ENCODE results near the gene SYNE4. TPM values are rescaled to one million over a fixed set of nuclear protein-coding genes. Genes with fewer than 3 reads are reported as not detected.

Gene SYNE4
- total RNA-seq, 2 experiments from 2014 or later, result 2.0 to 2.9 TPM

GRCh38 chr19:35993923-35994598, 14.6 kb downstream of the SYNE4 start:
- no peaks in the 10 kb centered on the region for H3K9me3 Mint-ChIP-seq
- H3K4me3 Mint-ChIP-seq, result peak overlapping the region; percentile 65
- intact Hi-C loops (cut with micrococcal nuclease), result loop anchor here (2.0 kb wide), 1 partner anchor 21 kb away; the partner anchor contains the start of gene ALKBH6
- peaks cover 30% of the 10 kb centered on the region for H3K4me1 Mint-ChIP-seq (ENCODE audit: low read depth)
- DNase-seq, result peak; percentile 20
- ChIA-PET CTCF (interaction anchor here (0.6 to 1.8 kb wide), 3 partner anchors 14 to 67 kb away, joined by 3 to 8 read pairs (median 4); partner anchors contain the start of gene SYNE4), POLR2A (interaction anchor here (1.1 to 3.8 kb wide), 2 partner anchors 14 to 20 kb away, joined by 3 to 12 read pairs; partner anchors contain the start of genes ALKBH6 and SYNE4)
- H3K27ac Mint-ChIP-seq, result no peak overlapping the region
- H3K27me3 Mint-ChIP-seq, result no peaks in the 10 kb centered on the region
- H3K36me3 Mint-ChIP-seq, result peaks cover 10% of the 10 kb centered on the region

DNA sequence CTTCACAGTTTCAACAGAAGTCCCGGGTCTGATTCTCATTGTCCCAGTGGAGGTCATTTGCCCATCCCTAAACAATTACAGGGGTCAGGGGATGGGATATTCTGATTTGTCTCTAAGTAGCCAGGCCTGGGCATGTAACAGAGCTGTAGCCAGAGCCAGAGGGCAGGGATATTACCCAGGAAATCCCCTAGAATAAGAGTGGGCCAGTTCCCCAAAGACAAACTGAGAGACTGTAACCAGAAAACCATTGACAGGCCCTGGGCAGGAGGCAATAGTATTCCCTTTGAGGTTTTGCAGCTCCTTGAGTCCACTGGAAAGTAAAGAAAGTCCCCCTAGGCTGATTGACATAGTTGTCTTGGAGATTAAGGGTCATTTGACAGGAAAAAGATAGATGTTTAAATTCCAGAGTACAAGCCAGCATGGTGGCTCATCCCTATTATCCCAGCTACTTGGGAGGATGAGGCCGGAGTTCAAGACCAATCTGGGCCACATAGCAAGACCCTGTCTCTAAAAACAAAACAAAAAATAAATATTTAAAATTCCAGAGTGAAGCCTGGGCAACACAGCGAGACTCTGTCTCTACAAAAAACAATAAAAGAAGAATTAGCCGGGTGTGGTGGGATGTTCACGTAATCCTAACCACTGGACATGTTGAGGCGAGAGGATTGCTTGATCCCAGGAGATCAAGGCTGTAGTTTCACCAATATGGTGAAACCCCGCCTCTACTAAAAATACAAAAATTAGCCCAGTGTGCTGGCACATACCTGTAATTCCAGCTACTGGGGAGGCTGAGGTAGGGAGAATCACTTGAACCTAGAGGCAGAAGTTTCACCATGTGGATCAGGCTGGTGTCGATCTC, 15.5 kb downstream of the SYNE4 start:
- H3K4me1 Mint-ChIP-seq (ENCODE audit: low read depth), result peaks cover 28% of the 10 kb centered on the region
- POLR2A ChIA-PET, result interaction anchor here (1.1 to 3.8 kb wide), 2 partner anchors 15 to 21 kb away, joined by 3 to 12 read pairs; partner anchors contain the start of genes ALKBH6 and SYNE4
- no peak overlapping the region for H3K4me3 Mint-ChIP-seq
- no peak for DNase-seq
- peaks cover 5% of the 10 kb centered on the region for H3K9me3 Mint-ChIP-seq
- CTCF ChIA-PET, result interaction anchor here (0.6 to 1.8 kb wide), 4 partner anchors 13 to 319 kb away, joined by 3 to 8 read pairs (median 4); partner anchors contain the start of gene SYNE4
- H3K27me3 Mint-ChIP-seq, result peaks cover 6% of the 10 kb centered on the region
- peak overlapping the region; percentile 18 for H3K27ac Mint-ChIP-seq
- peaks cover 10% of the 10 kb centered on the region for H3K36me3 Mint-ChIP-seq
- intact Hi-C loops (cut with micrococcal nuclease), result no loop called here

DNA sequence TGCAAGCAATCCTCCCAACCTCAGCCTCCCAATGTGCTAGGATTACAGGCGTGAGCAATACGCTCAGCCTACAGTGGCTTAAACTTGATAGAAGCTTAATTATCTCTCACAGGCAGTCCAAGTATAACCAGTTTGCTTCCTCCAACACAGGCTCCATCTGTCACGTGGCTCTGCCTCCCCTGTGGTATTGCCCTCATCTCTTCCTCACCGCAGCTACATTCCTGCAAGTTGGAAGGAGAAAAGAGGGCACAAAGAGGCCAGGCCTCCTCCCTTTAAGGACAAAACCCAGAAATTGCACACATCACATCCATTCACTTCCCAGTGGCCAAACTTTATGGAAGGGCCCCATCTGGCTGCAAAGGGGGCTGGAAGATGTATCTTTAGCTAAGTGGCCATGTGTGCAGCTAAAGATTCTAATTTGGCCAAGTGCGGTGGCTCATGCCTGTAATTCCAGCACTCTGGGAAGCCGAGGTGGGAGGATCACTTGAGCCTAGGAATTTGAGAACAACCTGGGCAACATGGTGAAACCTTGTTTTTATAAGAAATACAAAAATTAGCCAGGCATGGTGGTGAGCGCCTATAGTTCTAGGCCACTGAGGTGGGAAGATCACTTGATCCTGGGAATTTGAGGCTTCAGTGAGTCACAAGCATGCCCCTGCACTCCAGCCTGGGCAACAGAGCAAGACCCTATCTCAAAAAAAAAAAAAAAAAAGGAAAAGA, 16.7 kb downstream of the SYNE4 start:
- peaks cover 7% of the 10 kb centered on the region for H3K36me3 Mint-ChIP-seq
- ChIA-PET CTCF (interaction anchor here (1.0 to 1.4 kb wide), 3 partner anchors 43 to 136 kb away, joined by 3 to 4 read pairs (median 3); partner anchors contain the start of gene POLR2I), POLR2A (no interaction called here)
- DNase-seq, result no peak
- H3K27ac Mint-ChIP-seq, result no peak overlapping the region
- H3K9me3 Mint-ChIP-seq, result peaks cover 5% of the 10 kb centered on the region
- peaks cover 8% of the 10 kb centered on the region for H3K27me3 Mint-ChIP-seq
- intact Hi-C loops (cut with micrococcal nuclease), result no loop called here
- no peak overlapping the region for H3K4me3 Mint-ChIP-seq
- H3K4me1 Mint-ChIP-seq (ENCODE audit: low read depth), result peaks cover 20% of the 10 kb centered on the region

DNA sequence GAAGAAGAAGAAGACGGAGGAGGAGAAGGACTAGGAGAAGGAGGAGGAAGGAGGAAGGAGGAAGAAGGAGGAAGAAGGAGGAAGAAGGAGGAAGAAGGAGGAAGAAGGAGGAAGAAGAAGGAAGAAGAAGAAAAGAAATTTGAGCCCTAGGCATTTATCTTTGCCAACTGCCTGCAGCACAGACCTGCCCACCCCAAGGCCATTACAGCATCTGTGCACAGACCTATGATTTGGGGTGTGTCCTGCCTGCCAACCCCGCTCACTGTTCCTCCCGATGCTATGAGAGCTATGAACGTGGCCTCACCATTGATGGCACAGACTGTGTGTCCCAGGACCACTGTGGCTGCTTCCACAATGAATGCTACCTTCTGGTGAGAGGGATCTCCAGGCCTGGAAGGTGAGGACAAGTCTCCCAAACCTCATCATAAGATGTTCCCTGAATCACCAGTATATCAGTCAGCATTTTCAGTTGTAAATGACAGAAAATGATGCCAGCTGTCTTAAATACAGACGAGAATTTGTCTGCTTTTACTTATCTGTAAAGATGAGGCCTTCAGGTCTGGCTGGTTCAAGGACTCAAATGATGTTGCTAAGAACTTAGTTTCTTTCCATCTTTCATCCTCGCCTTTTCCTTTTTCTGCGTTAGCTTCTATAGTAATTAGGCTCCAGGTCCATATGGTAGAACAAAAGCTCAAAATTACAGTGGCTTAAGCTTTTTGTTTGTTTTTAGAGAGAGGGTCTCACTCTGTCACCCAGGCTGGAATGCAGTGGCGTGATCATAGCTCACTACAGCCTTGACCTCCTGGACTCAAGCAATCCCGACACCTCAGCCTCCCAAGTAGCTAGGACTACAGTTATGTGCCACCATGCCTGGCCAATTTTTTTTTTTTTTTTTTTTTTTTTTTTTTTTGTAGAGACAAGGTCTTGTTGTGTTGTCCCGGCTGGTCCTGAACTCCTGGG, 17.6 kb downstream of the SYNE4 start:
- ChIA-PET POLR2A (no interaction called here), CTCF (interaction anchor here (1.0 to 1.4 kb wide), 3 partner anchors 42 to 137 kb away, joined by 3 to 4 read pairs (median 3); partner anchors contain the start of gene POLR2I)
- DNase-seq, result no peak
- Mint-ChIP-seq H3K27ac (no peak overlapping the region), H3K27me3 (peaks cover 14% of the 10 kb centered on the region), H3K4me1 (ENCODE audit: low read depth) (peaks cover 14% of the 10 kb centered on the region), H3K36me3 (peaks cover 2% of the 10 kb centered on the region), H3K4me3 (no peak overlapping the region), H3K9me3 (peaks cover 5% of the 10 kb centered on the region)
- intact Hi-C loops (cut with micrococcal nuclease), result no loop called here

DNA sequence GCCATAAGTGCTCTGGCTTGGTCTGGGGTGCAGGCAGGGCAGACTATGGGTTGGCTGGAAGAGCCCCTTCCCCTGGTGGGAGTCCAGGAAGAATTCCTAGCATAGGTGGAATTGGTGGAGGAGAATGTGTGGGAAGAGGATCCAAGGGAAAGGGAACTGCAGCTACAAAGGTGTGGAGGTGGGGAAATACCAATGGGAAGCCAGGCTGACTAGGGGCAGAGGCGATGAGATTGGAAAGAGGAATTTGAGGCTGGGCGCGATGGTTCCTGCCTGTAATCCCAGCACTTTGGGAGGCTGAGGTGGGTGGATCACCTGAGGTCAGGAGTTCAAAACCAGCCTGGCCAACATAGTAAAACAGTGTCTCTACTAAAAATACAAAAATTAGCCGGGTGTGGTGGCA, 18.5 kb downstream of the SYNE4 start:
- POLR2A ChIA-PET, result no interaction called here
- DNase-seq, result no peak
- intact Hi-C loops (cut with micrococcal nuclease), result no loop called here
- H3K4me1 Mint-ChIP-seq (ENCODE audit: low read depth), result peaks cover 9% of the 10 kb centered on the region
- H3K4me3 Mint-ChIP-seq, result no peak overlapping the region
- no peaks in the 10 kb centered on the region for H3K36me3 Mint-ChIP-seq
- H3K27ac Mint-ChIP-seq, result no peak overlapping the region
- CTCF ChIA-PET, result no interaction called here
- H3K27me3 Mint-ChIP-seq, result peaks cover 22% of the 10 kb centered on the region
- peaks cover 5% of the 10 kb centered on the region for H3K9me3 Mint-ChIP-seq

- Mint-ChIP-seq H3K4me1 (ENCODE audit: low read depth) (peaks cover 3% of the 10 kb centered on the region), H3K27ac (no peak overlapping the region), H3K36me3 (no peaks in the 10 kb centered on the region), H3K9me3 (peaks cover 5% of the 10 kb centered on the region), H3K27me3 (peaks cover 32% of the 10 kb centered on the region), H3K4me3 (no peak overlapping the region)
- DNase-seq, result no peak
- ChIA-PET POLR2A (no interaction called here), CTCF (no interaction called here)
- intact Hi-C loops (cut with micrococcal nuclease), result no loop called here
Measured at GRCh38 chr19:35988824-35989223, 19.8 kb downstream of the SYNE4 start.

DNA sequence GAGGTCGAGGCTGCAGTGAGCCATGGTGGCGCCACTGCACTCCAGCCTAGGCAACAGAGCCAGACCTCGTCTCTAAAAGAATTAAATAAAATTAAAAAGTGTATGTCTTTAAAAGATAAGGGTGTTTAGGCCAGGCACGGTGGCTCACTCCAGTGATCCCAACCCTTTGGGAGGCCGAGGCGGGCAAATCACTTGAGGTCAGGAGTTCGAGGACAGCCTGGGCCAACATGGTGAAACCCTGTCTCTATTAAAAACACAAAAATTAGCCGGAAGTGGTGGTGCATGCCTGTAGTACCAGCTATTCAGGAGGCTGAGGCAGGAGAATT, 21.1 kb downstream of the SYNE4 start:
- ChIA-PET POLR2A (no interaction called here), CTCF (interaction anchor here (0.7 to 1.5 kb wide), 2 partner anchors 8 to 214 kb away, joined by 3 to 4 read pairs; no protein-coding TSS in a partner anchor)
- Mint-ChIP-seq H3K36me3 (no peaks in the 10 kb centered on the region), H3K27me3 (peaks cover 40% of the 10 kb centered on the region), H3K4me3 (no peak overlapping the region), H3K4me1 (ENCODE audit: low read depth) (peaks cover 3% of the 10 kb centered on the region), H3K27ac (no peak overlapping the region), H3K9me3 (peaks cover 5% of the 10 kb centered on the region)
- no peak for DNase-seq
- intact Hi-C loops (cut with micrococcal nuclease), result no loop called here

DNA sequence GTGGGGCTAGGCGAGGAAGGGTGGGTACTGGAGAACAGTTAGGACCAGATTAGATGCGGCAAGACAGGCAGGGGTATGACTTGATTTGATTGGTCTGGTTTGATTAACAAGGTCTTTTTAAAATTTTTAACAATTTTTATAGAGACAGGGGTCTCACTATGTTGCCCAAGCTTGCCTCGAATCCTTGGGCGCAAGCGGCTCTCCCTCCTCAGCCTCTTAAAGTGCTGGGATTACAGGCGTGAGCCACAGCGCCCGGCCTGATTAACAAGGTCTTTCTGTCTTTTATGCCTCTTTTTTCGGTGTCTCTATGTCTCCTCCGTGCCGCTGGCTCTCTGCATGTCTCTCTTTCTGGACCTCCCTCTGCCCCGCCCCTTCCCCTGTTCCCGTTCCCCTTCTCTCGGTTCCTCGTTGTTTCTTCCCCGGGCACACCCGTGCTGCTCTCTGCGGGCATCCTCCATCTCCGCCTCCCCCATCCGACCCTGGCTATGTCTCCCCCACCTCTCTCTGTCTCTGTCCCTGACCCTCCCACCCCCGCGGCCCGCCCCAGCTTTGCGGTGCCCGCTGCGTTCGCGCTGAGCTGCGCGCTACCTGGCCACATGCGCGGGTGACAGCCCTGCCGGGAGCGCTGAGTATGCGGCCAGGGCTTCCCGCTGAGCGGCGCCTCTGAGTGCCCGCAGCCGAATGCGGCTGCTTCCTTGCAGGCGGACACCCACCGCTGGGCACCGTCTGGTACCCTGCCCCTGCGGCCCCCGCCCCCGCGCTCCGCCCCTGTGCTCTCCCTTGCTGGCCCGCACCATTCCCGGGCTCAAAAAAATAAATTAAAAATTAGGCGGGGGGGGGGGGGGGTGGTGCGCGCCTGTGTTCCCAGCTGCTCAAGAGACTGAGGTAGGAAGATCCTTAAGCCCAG, 21.7 kb downstream of the SYNE4 start:
- Mint-ChIP-seq H3K9me3 (peaks cover 5% of the 10 kb centered on the region), H3K27me3 (peaks cover 41% of the 10 kb centered on the region), H3K27ac (no peak overlapping the region), H3K4me3 (peak overlapping the region; percentile 68), H3K4me1 (ENCODE audit: low read depth) (peaks cover 3% of the 10 kb centered on the region), H3K36me3 (no peaks in the 10 kb centered on the region)
- DNase-seq, result peak; percentile 31
- ChIA-PET POLR2A (no interaction called here), CTCF (interaction anchor here (0.6 to 1.5 kb wide), 2 partner anchors 9 to 209 kb away, joined by 3 to 4 read pairs; no protein-coding TSS in a partner anchor)
- intact Hi-C loops (cut with micrococcal nuclease), result no loop called here

- Mint-ChIP-seq H3K27me3 (peaks cover 41% of the 10 kb centered on the region), H3K4me3 (no peak overlapping the region), H3K27ac (no peak overlapping the region), H3K4me1 (ENCODE audit: low read depth) (peaks cover 3% of the 10 kb centered on the region), H3K9me3 (peaks cover 5% of the 10 kb centered on the region), H3K36me3 (no peaks in the 10 kb centered on the region)
- ChIA-PET POLR2A (no interaction called here), CTCF (no interaction called here)
- intact Hi-C loops (cut with micrococcal nuclease), result no loop called here
- no peak for DNase-seq
Measured at GRCh38 chr19:35986111-35986510, 22.5 kb downstream of the SYNE4 start.

DNA sequence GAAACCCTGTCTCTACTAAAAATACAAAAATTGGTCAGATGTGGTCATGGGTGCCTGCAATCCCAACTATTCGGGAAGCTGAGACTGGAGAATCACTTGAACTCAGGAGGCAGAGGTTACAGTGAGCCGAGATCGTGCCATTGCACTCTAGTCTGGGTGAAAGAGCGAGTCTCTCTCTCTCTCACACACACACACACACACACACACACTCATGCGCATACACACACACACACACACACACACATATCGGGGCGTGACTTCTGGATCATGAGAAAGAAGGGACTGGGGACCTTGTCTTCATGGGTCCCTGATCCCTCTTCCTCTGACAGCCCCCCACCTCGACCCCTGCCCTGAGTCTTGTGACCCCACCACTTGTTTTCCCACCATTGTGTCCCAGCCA, 25.4 kb downstream of the SYNE4 start:
- ChIA-PET POLR2A (no interaction called here), CTCF (no interaction called here)
- H3K4me1 Mint-ChIP-seq (ENCODE audit: low read depth), result peaks cover 3% of the 10 kb centered on the region
- DNase-seq, result no peak
- H3K4me3 Mint-ChIP-seq, result no peak overlapping the region
- H3K9me3 Mint-ChIP-seq, result no peaks in the 10 kb centered on the region
- no peak overlapping the region for H3K27ac Mint-ChIP-seq
- intact Hi-C loops (cut with micrococcal nuclease), result no loop called here
- H3K27me3 Mint-ChIP-seq, result peaks cover 47% of the 10 kb centered on the region
- H3K36me3 Mint-ChIP-seq, result no peaks in the 10 kb centered on the region
